GM21619 (cell line): ENCODE results near the gene TLR4.

ENCODE experiments used
- ATAC-seq: cut with Tn5 transposase; IDR thresholded peaks from one replicate; pipeline ENCODE4 v1.9.1; 2021; ENCODE audit not compliant: unreplicated experiment

Gene TLR4

GRCh38 chr9:117704024-117704575, at the start of gene TLR4:
Gene TLR4, plus strand, starts transcription at chr9:117704403. Its CDS starts 70 bp downstream, at chr9:117704473.
- ATAC-seq, result peak; percentile 99

- no peak for ATAC-seq
These were observed 48.2 kb upstream of the TLR4 start for GRCh38 chr9:117656002-117656401.

- no peak for ATAC-seq
These were observed 41.6 kb upstream of the TLR4 start for GRCh38 chr9:117662651-117663050.

- ATAC-seq, result no peak
These were observed 39.8 kb upstream of the TLR4 start for GRCh38 chr9:117664419-117664818.

- ATAC-seq, result no peak
These were observed 38.4 kb upstream of the TLR4 start for GRCh38 chr9:117665601-117666385.

GRCh38 chr9:117671468-117671867, 32.7 kb upstream of the TLR4 start:
- no peak for ATAC-seq

GRCh38 chr9:117672369-117672768, 31.8 kb upstream of the TLR4 start:
- ATAC-seq, result no peak

- ATAC-seq, result no peak
These were observed 26.6 kb upstream of the TLR4 start for GRCh38 chr9:117677572-117677971.

GRCh38 chr9:117678871-117679270, 25.3 kb upstream of the TLR4 start:
- ATAC-seq, result no peak

GRCh38 chr9:117679416-117679815, 24.8 kb upstream of the TLR4 start:
- no peak for ATAC-seq

- ATAC-seq, result no peak
These were observed 22.3 kb upstream of the TLR4 start for GRCh38 chr9:117681888-117682287.

GRCh38 chr9:117682955-117683710, 21.1 kb upstream of the TLR4 start:
- peak; percentile 80 for ATAC-seq

GRCh38 chr9:117687532-117687931, 16.7 kb upstream of the TLR4 start:
- ATAC-seq, result no peak

GRCh38 chr9:117691367-117691766, 12.8 kb upstream of the TLR4 start:
- ATAC-seq, result no peak

- no peak for ATAC-seq
These were observed 8.0 kb upstream of the TLR4 start for GRCh38 chr9:117696154-117696553.

- no peak for ATAC-seq
These were observed 7.2 kb upstream of the TLR4 start for GRCh38 chr9:117697046-117697445.

GRCh38 chr9:117703537-117703936, 666 bp upstream of the TLR4 start:
- peak; percentile 2 for ATAC-seq

- ATAC-seq, result no peak
These were observed 394 bp downstream of the TLR4 start for GRCh38 chr9:117704597-117704996.

- ATAC-seq, result no peak
These were observed 1.2 kb downstream of the TLR4 start for GRCh38 chr9:117705386-117705785.

- no peak for ATAC-seq
These were observed 2.4 kb downstream of the TLR4 start for GRCh38 chr9:117706421-117707116.

- ATAC-seq, result no peak
These were observed 3.4 kb downstream of the TLR4 start for GRCh38 chr9:117707561-117707960.
